Retinal pigment epithelial cell (primary cell): ENCODE measurements around the gene PAX5.

Experiments
- DNase-seq: peaks from one replicate; pipeline ENCODE4 v3.0.0-alpha.2; 2010; ENCODE audit warnings: low read depth
- H3K4me3 ChIP-seq: 2 replicates; pipeline ENCODE4 v1.5.1; 2011; ENCODE audit warnings: mild to moderate bottlenecking, low read length, control low read depth, moderate library complexity
- CTCF ChIP-seq: conservative IDR thresholded peaks from 2 replicates; pipeline ENCODE4 v1.5.1; 2011; ENCODE audit warnings: low read depth, low read length, control low read depth, inconsistent platforms

PAX5 gene

GRCh38 chr9:36803961-36804360 is 230.1 kb downstream of the PAX5 start:
- no peak for TF ChIP-seq CTCF
- no peak for DNase-seq
- no peak overlapping the region for H3K4me3 ChIP-seq

- H3K4me3 ChIP-seq = no peak overlapping the region
- no peak for DNase-seq
- TF ChIP-seq CTCF = no peak
These were observed 231.7 kb downstream of the PAX5 start for GRCh38 chr9:36802201-36802920.

- DNase-seq = no peak
- TF ChIP-seq CTCF = no peak
- no peak overlapping the region for H3K4me3 ChIP-seq
These were observed 233.6 kb downstream of the PAX5 start for GRCh38 chr9:36800455-36800854.

- TF ChIP-seq CTCF = no peak
- no peak for DNase-seq
These were observed 235.6 kb downstream of the PAX5 start for GRCh38 chr9:36798350-36799065.

GRCh38 chr9:36797471-36798220 is 236.4 kb downstream of the PAX5 start:
- TF ChIP-seq CTCF = no peak
- no peak for DNase-seq
- H3K4me3 ChIP-seq = no peak overlapping the region

More at GRCh38 chr9:36798350-36799065, 235.6 kb downstream of the PAX5 start:
- H3K4me3 ChIP-seq = no peak overlapping the region

- TF ChIP-seq CTCF = no peak
- no peak overlapping the region for H3K4me3 ChIP-seq
- no peak for DNase-seq
These were observed 237.2 kb downstream of the PAX5 start for GRCh38 chr9:36796671-36797419.
